Lower lobe of right lung (tissue), 2 donors: ENCODE data around the gene MED23. TPM values are rescaled to one million over a fixed set of nuclear protein-coding genes. Genes with fewer than 3 reads are reported as not detected.
A peak's percentile ranks its signal among the peaks of the same experiment; 100 is the strongest.

Experiments
- ATAC-seq, 2 donors: fragments of 200-7000 bp; cut with Tn5 transposase; one replicate each; pipeline ENCODE4 v1.9.1; 2020 to 2022; ENCODE audit warnings: mild to moderate bottlenecking in 2 of 2, moderate library complexity in 2 of 2
- DNase-seq: peaks from one replicate; pipeline ENCODE4 v3.0.0-alpha.2; 2020
- H3K27ac ChIP-seq: fragments of 200-600 bp; one replicate; pipeline ENCODE4 v1.8.0; 2022
- H3K27me3 ChIP-seq: fragments of 200-600 bp; one replicate; pipeline ENCODE4 v1.8.0; 2022; ENCODE audit warnings: low read depth
- H3K36me3 ChIP-seq: fragments of 200-600 bp; one replicate; pipeline ENCODE4 v1.8.0; 2022; ENCODE audit warnings: mild to moderate bottlenecking
- H3K4me1 ChIP-seq: fragments of 200-600 bp; one replicate; pipeline ENCODE4 v1.8.0; 2022
- H3K4me3 ChIP-seq: fragments of 200-600 bp; one replicate; pipeline ENCODE4 v1.8.0; 2022; ENCODE audit warnings: mild to moderate bottlenecking
- H3K9me3 ChIP-seq: fragments of 200-600 bp; one replicate; pipeline ENCODE4 v1.8.0; 2022
- CTCF ChIP-seq: fragments of 200-600 bp; IDR thresholded peaks from one replicate; pipeline ENCODE4 v1.8.0; 2022; ENCODE audit warnings: antibody characterized with exemption, mild to moderate bottlenecking
- intact Hi-C: fragments of 100-400 bp; cut with DNase I; formaldehyde crosslinking; loops from one replicate; pipeline ENCODE4 v1.11.0; 2022
- total RNA-seq: library from RNA; stranded (reverse); fragmentation: NEBNext Ultra II Directional; extraction: Animal tissue kit (Norgen Biotek cat#: 25700); gene quantifications from one replicate; pipeline ENCODE4 v1.2.1, GENCODE V29; 2021
- donor health status: DM: no; HTN: yes; CAD: no; lungs with severe emphysema.

Gene MED23
- total RNA-seq, 1 donor from 2014 or later, result 28.9 TPM

- no peak overlapping the region for H3K4me3 ChIP-seq
- H3K27me3 ChIP-seq, result no peaks in the 10 kb centered on the region
- no peaks in the 10 kb centered on the region for H3K9me3 ChIP-seq
- no peak overlapping the region for H3K27ac ChIP-seq
- ATAC-seq (no peak), DNase-seq (no peak)
- TF ChIP-seq CTCF, result no peak
- peaks cover 100% of the 10 kb centered on the region for H3K36me3 ChIP-seq
- no peaks in the 10 kb centered on the region for H3K4me1 ChIP-seq
- intact Hi-C loops, result no loop called here
Measured at GRCh38 chr6:131602781-131603312, 25.2 kb downstream of the MED23 start.

DNA sequence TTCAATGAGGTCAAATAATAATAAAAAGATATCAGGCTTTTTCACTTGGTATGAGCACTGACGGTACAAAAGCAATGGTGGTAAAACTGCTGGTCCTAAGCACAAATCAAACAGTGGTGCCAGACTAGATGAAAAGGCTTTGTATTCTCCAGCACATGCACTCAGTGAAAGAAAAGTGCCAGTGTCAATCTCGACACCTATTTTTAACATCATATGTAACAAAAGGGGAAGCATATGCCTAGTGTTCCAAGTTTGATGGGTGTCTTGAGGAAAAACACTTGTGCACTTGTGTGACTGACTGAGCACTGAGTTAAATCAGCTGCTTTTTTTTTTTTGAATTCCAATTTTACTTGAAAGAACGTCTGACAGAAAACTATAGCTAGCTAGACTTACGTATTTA, 27.3 kb downstream of the MED23 start:
- ATAC-seq, result no peak
- no peak for TF ChIP-seq CTCF

DNA sequence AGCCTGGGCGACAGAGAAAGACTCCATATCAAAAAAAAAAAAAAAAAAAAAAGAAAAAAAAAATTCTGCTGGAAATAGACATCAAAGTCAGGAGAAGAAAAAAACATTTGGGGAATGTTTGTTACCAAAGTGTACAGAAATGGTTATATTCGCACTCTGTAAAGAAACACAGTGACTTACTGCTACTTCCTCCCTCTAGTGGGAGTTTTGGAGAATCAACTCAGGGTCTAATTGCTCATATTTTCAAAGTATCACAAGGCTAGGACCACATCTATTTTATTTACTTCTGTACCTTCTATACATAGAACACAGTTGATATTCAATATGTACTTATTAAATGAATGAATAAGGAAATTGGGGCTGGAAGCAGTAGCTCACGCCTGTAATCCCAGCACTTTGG, 30.6 kb downstream of the MED23 start:
- no peak for ATAC-seq
- TF ChIP-seq CTCF, result peak; percentile 21

More for the DNA sequence above, 27.3 kb downstream of the MED23 start:
- Histone ChIP-seq H3K36me3 (peaks cover 100% of the 10 kb centered on the region), H3K4me1 (no peaks in the 10 kb centered on the region), H3K27ac (no peak overlapping the region), H3K27me3 (no peaks in the 10 kb centered on the region), H3K4me3 (no peak overlapping the region), H3K9me3 (no peaks in the 10 kb centered on the region)
- intact Hi-C loops, result no loop called here
- DNase-seq, result no peak

DNA sequence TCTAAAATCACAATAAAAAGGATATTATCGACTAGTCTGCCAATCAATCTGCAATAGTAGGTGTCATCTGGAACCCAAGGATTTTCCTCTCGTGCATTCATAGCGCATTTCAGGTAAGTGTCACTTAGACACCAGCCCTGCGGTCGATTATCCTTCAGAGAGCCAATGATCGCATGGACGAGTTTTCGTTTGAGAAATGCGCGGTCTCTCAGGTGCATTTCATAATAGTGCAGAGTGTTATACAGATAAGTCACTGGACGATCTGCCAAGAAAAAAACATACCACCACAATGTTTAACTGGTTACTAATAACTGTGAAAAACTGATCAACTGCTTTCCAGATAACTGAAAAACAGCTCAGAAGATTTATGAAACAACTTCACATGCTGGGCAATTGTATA, 34.0 kb downstream of the MED23 start:
- Histone ChIP-seq H3K4me3 (no peak overlapping the region), H3K27ac (no peak overlapping the region), H3K9me3 (no peaks in the 10 kb centered on the region), H3K36me3 (peaks cover 100% of the 10 kb centered on the region), H3K4me1 (no peaks in the 10 kb centered on the region), H3K27me3 (no peaks in the 10 kb centered on the region)
- intact Hi-C loops, result no loop called here
- no peak for TF ChIP-seq CTCF
- no peak for DNase-seq
- no peak for ATAC-seq

More for the DNA sequence above, 30.6 kb downstream of the MED23 start:
- no peak overlapping the region for H3K27ac ChIP-seq
- peaks cover 100% of the 10 kb centered on the region for H3K36me3 ChIP-seq
- no peak for DNase-seq
- intact Hi-C loops, result no loop called here
- no peak overlapping the region for H3K4me3 ChIP-seq
- H3K27me3 ChIP-seq, result no peaks in the 10 kb centered on the region
- no peaks in the 10 kb centered on the region for H3K4me1 ChIP-seq
- no peaks in the 10 kb centered on the region for H3K9me3 ChIP-seq

DNA sequence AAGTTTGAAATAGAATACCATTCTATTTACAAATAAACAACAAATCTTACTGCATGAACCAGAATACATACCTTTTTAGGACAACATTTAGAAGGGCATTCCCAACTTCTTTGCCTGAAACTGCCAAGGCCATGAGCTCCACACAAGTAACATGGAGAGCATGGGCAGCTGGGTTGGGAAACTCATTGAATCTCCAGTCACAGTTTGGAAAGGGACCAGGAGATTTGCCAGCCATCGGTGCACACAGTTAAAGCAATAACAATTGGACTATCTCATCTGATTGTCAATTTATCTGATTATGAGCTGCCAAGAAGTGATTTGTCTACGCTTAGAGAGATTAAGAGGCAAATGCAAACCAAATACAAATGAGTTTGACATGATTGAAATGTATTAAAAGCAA, 35.1 kb downstream of the MED23 start:
- intact Hi-C loops, result no loop called here
- TF ChIP-seq CTCF, result no peak
- H3K4me1 ChIP-seq, result no peaks in the 10 kb centered on the region
- ATAC-seq (no peak), DNase-seq (no peak)
- no peaks in the 10 kb centered on the region for H3K9me3 ChIP-seq
- H3K27me3 ChIP-seq, result no peaks in the 10 kb centered on the region
- no peak overlapping the region for H3K4me3 ChIP-seq
- peaks cover 100% of the 10 kb centered on the region for H3K36me3 ChIP-seq
- H3K27ac ChIP-seq, result no peak overlapping the region

DNA sequence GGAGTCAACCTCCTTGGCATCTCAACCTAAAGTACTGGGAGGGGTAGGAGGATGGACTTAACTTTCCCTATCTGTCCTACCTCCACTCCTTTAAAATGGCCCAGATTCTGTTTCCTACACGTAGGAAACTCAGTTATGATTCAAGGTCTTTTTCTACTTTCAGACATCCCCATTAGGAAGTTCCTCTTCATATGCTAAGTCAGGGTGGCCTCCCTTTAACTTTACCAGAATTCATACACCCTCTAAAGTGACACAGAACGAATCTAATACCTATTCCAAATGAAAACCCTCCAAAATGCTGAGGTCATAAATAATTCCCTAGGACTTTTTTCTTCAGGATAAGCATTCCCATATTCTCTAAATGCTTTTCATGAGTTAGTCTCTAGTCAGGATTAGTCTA, 39.4 kb downstream of the MED23 start:
- Histone ChIP-seq H3K27ac (no peak overlapping the region), H3K27me3 (no peaks in the 10 kb centered on the region), H3K36me3 (peaks cover 94% of the 10 kb centered on the region), H3K9me3 (no peaks in the 10 kb centered on the region), H3K4me1 (no peaks in the 10 kb centered on the region), H3K4me3 (no peak overlapping the region)
- no peak for ATAC-seq
- intact Hi-C loops, result no loop called here
- DNase-seq, result no peak
- no peak for TF ChIP-seq CTCF
